Spleen (tissue), 7 donors: ENCODE data around the gene TAF5.

ENCODE experiments used
- POLR2AphosphoS5 ChIP-seq, 3 donors: sonication (generic); formaldehyde crosslinking; IDR thresholded peaks; one replicate each; pipeline ENCODE4 v1.5.1; 2017; ENCODE audit warnings: antibody characterized with exemption in 3 of 3
- TF ChIP-seq, protein P1 (sequence below), 11 experiments: fragments of 200-600 bp in 7 of 11; fragments of 450-650 bp in 4 of 11; sonication (generic) in 4 of 11; IDR thresholded peaks in 8 of 11; conservative IDR thresholded peaks in 3 of 11; 1 replicate in 7 of 11; 2 replicates in 4 of 11; pipeline versions ENCODE4 v1.4.0 to v1.8.0; 2016 to 2021; ENCODE audit warnings: antibody characterized with exemption in 11 of 11, inconsistent platforms in 4 of 11, mild to moderate bottlenecking in 1 of 11
- donor health status: DM: no; HTN: no; CAD: no; lungs with moderate emphysema.
- donor health status: DM: no; HTN: no; CAD: no.
- donor health status: DM: no; HTN: no; CAD: no.

DNA sequence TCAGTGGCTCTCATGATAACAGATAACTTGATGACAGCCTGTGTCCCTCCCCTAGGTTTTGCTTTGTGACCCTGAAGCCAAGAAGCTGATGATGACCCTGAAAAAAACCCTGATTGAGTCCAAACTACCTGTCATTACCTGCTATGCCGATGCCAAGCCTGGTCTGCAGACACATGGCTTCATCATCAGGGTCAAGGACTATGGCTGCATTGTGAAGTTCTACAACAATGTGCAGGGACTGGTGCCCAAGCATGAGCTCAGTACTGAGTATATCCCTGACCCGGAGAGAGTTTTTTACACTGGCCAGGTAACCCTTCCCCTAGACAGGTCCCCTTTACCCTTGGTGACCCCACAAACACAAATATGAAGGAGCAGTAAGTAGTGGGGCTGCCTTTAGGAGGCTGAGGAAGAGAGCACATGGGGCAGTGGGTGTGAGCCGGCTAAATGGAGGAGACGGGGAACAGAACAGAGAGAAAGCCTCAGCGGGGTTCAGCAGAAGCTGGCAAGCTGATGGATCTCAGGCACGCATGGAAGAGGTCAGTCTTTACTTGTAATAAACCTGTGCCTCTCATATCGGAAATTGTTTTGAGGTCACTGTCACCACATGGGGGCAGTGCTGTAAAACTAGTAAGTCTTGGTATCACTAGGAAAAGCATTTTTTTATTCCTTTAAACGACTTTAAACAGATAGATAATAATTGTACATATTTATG lies 48.8 kb downstream of the TAF5 start:
- TF ChIP-seq, protein P1, sequence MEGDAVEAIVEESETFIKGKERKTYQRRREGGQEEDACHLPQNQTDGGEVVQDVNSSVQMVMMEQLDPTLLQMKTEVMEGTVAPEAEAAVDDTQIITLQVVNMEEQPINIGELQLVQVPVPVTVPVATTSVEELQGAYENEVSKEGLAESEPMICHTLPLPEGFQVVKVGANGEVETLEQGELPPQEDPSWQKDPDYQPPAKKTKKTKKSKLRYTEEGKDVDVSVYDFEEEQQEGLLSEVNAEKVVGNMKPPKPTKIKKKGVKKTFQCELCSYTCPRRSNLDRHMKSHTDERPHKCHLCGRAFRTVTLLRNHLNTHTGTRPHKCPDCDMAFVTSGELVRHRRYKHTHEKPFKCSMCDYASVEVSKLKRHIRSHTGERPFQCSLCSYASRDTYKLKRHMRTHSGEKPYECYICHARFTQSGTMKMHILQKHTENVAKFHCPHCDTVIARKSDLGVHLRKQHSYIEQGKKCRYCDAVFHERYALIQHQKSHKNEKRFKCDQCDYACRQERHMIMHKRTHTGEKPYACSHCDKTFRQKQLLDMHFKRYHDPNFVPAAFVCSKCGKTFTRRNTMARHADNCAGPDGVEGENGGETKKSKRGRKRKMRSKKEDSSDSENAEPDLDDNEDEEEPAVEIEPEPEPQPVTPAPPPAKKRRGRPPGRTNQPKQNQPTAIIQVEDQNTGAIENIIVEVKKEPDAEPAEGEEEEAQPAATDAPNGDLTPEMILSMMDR (IDR thresholded peaks at IDR 0.05 in 8 of 11, conservative IDR thresholded peaks at IDR 0.05 in 3 of 11), result peak; percentile 15 to 87 (median 67)
- TF ChIP-seq POLR2AphosphoS5 (IDR thresholded peaks at IDR 0.05), result no peak
